Karpas-422 (cell line): ENCODE results near the gene RNF144A. TPM values are rescaled to one million over a fixed set of nuclear protein-coding genes. Genes with fewer than 3 reads are reported as not detected.

Experiments used
- DNase-seq: peaks from one replicate; pipeline ENCODE4 v3.0.0-alpha.2; 2015
- H2AFZ ChIP-seq: fragments of 200-600 bp; sonication (generic); 2 replicates; pipeline ENCODE4 v1.6.1; 2014; ENCODE audit warnings: antibody characterized with exemption, low read length, mixed read lengths
- H3K27ac ChIP-seq: fragments of 200-600 bp; sonication (generic); 2 replicates; pipeline ENCODE4 v1.5.1; 2014; ENCODE audit warnings: mild to moderate bottlenecking, low read length, moderate library complexity
- H3K27me3 ChIP-seq: fragments of 200-600 bp; sonication (generic); 2 replicates; pipeline ENCODE4 v1.6.1; 2014; ENCODE audit warnings: low read length, mixed read lengths
- H3K36me3 ChIP-seq: fragments of 200-600 bp; sonication (generic); 2 replicates; pipeline ENCODE4 v1.6.1; 2014; ENCODE audit warnings: low read length, mixed read lengths; ENCODE audit not compliant: insufficient read depth
- H3K4me1 ChIP-seq: fragments of 200-600 bp; sonication (generic); 2 replicates; pipeline ENCODE4 v1.6.1; 2014; ENCODE audit warnings: mild to moderate bottlenecking, low read length, mixed read lengths
- H3K4me2 ChIP-seq: fragments of 200-600 bp; sonication (generic); 2 replicates; pipeline ENCODE4 v1.6.1; 2014; ENCODE audit warnings: low read length, low read depth, mild to moderate bottlenecking; ENCODE audit not compliant: poor library complexity, severe bottlenecking
- H3K4me3 ChIP-seq: fragments of 200-600 bp; sonication (generic); 2 replicates; pipeline ENCODE4 v1.5.1; 2014; ENCODE audit warnings: mild to moderate bottlenecking, antibody characterized with exemption, low read length, mixed read lengths
- H3K79me2 ChIP-seq: fragments of 200-600 bp; sonication (generic); 2 replicates; pipeline ENCODE4 v1.6.1; 2014; ENCODE audit warnings: mild to moderate bottlenecking, low read length, mixed read lengths
- H3K9ac ChIP-seq: fragments of 200-600 bp; sonication (generic); 2 replicates; pipeline ENCODE4 v1.6.0; 2014; ENCODE audit warnings: low read length
- H3K9me2 ChIP-seq: fragments of 200-600 bp; sonication (generic), shearing (Covaris generic); replicated peaks from 2 replicates; pipeline ENCODE4 v1.6.0; 2014; ENCODE audit warnings: mild to moderate bottlenecking, low read length, moderate library complexity; ENCODE audit not compliant: insufficient read depth
- H3K9me3 ChIP-seq: fragments of 300-700, 200-600 bp; sonication (generic); 2 replicates; pipeline ENCODE4 v1.6.1; 2014; ENCODE audit warnings: low read length, mixed read lengths
- H4K20me1 ChIP-seq: fragments of 200-600 bp; sonication (generic); 2 replicates; pipeline ENCODE4 v1.6.1; 2014; ENCODE audit warnings: mild to moderate bottlenecking, antibody characterized with exemption, low read length, low read depth; ENCODE audit not compliant: insufficient read depth
- total RNA-seq: library from RNA; depleted of rRNA; stranded (reverse); fragments of >200 nt; shearing (Covaris generic); gene quantifications from 2 replicates; pipeline ENCODE4 v1.2.3, GENCODE V29; 2014; ENCODE audit warnings: low replicate concordance

The RNF144A gene
- total RNA-seq, 1 experiment from 2014 or later: 0.07 TPM

GRCh38 chr2:6880200-6880733 is 36.9 kb upstream of the RNF144A start:
- no peak overlapping the region for H2AFZ ChIP-seq
- H3K4me1 ChIP-seq: peaks cover 16% of the 10 kb centered on the region
- no peaks in the 10 kb centered on the region for H3K9me3 ChIP-seq
- no peaks in the 10 kb centered on the region for H3K27me3 ChIP-seq
- no peak overlapping the region for H3K4me3 ChIP-seq
- no peaks in the 10 kb centered on the region for H4K20me1 ChIP-seq
- H3K4me2 ChIP-seq: no peak overlapping the region
- no peaks in the 10 kb centered on the region for H3K36me3 ChIP-seq
- no peak overlapping the region for H3K9ac ChIP-seq
- H3K79me2 ChIP-seq: no peaks in the 10 kb centered on the region
- no peaks in the 10 kb centered on the region for H3K9me2 ChIP-seq
- no peak overlapping the region for H3K27ac ChIP-seq
- no peak for DNase-seq

DNA sequence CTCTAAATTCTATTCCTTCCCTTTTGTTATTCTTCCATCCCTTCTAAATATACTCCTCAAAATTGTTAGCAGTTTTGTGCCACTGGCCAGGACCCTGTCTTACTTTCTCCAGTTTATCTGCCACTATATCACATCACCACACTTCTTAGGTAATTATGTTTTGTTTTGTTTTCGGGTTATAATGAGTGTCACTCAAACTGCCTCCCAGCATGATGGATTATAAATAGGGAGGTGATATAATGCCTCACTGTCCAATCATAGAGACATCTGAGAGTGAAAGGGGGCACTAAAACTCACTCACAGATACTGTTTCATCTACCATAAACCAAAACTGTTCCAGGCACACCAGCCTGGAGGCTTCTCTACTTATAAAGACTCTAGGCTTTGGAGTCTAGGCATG is 36.2 kb upstream of the RNF144A start:
- Histone ChIP-seq H3K36me3 (no peaks in the 10 kb centered on the region), H3K27me3 (no peaks in the 10 kb centered on the region), H2AFZ (no peak overlapping the region), H3K27ac (no peak overlapping the region), H3K9me2 (no peaks in the 10 kb centered on the region), H3K4me1 (peaks cover 14% of the 10 kb centered on the region), H3K9ac (no peak overlapping the region), H3K9me3 (no peaks in the 10 kb centered on the region), H3K4me3 (no peak overlapping the region), H3K4me2 (no peak overlapping the region), H4K20me1 (no peaks in the 10 kb centered on the region), H3K79me2 (no peaks in the 10 kb centered on the region)
- DNase-seq: no peak

DNA sequence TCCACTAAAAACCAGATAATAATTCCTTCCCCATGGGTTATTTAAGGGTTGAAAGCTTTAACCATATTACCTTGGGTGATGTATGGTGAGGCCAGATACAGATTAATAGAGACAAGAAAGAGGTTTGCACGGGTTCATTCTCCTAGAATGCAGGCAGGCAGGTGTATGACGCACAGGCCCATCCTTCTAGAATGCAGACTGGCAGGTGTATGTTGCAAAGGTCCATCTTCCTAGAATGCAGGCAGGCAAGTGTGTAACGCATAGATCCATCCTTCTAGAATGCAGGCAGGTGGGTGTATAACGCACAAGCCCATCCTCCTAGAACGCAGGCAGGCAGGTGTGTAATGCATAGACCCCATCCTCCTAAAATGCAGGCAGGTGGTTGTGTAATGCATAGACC is 35.7 kb upstream of the RNF144A start:
- no peak overlapping the region for H3K4me3 ChIP-seq
- no peak overlapping the region for H3K9ac ChIP-seq
- no peaks in the 10 kb centered on the region for H3K36me3 ChIP-seq
- no peak overlapping the region for H3K4me2 ChIP-seq
- H2AFZ ChIP-seq: no peak overlapping the region
- no peaks in the 10 kb centered on the region for H4K20me1 ChIP-seq
- no peaks in the 10 kb centered on the region for H3K27me3 ChIP-seq
- H3K4me1 ChIP-seq: peaks cover 9% of the 10 kb centered on the region
- H3K79me2 ChIP-seq: no peaks in the 10 kb centered on the region
- H3K9me3 ChIP-seq: no peaks in the 10 kb centered on the region
- H3K27ac ChIP-seq: no peak overlapping the region
- DNase-seq: no peak
- H3K9me2 ChIP-seq: no peaks in the 10 kb centered on the region

DNA sequence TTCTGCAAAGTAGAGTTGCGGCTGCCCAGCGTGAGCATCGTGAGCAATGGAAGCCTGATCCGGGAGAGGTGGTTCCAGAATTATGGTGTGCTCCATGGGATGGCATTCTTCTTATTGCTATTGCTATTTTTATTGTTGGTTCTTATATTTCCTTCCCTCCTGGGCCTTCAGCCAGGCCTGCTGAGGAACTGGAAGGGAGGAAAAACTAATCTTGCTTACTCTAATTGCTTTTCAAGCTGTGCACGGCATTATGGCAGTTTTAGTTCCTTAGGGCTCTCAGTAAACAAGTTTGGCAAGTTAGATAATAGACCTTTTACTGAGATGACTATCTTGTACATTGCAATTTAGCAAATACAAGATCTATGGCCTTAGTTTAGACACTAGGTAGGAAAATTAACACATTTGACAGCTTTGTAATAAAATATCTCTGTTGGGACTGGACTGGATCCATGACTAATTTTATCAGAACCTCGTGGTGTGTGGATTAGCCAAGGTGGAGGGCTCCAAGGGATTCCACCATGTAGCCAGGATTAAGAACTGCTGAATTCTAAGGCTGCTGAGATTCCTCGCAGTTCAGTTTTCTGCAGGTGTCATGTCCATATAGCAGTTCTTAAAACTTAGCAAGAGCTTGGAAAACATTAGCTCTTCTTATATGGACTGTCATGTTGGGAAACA is 33.6 kb upstream of the RNF144A start:
- no peaks in the 10 kb centered on the region for H3K9me3 ChIP-seq
- H4K20me1 ChIP-seq: no peaks in the 10 kb centered on the region
- H3K79me2 ChIP-seq: no peaks in the 10 kb centered on the region
- no peak overlapping the region for H3K9ac ChIP-seq
- H3K4me2 ChIP-seq: no peak overlapping the region
- no peaks in the 10 kb centered on the region for H3K9me2 ChIP-seq
- H3K36me3 ChIP-seq: no peaks in the 10 kb centered on the region
- H2AFZ ChIP-seq: no peak overlapping the region
- no peaks in the 10 kb centered on the region for H3K27me3 ChIP-seq
- no peaks in the 10 kb centered on the region for H3K4me1 ChIP-seq
- no peak overlapping the region for H3K27ac ChIP-seq
- no peak for DNase-seq
- no peak overlapping the region for H3K4me3 ChIP-seq

DNA sequence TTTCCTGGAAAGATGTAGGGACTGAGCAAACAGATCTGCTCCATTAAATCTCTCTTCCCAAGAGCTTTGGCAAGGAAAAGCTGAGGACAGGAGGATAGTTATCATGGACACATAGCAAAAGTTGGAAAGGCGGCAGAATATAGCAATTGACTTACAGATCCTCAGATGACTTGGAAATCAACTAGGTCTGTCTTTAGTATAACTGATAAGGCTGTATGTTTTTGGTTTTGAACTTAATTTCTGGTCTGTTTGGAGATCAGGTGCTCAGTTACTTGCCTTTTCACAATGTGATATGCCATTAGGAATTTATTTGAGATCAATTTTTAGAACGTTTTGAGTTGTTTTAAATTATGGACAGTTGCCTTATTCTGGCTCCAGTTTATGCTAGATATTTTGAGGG is 31.7 kb upstream of the RNF144A start:
- Histone ChIP-seq H3K4me1 (no peaks in the 10 kb centered on the region), H2AFZ (no peak overlapping the region), H3K27ac (no peak overlapping the region), H3K9me3 (no peaks in the 10 kb centered on the region), H3K9me2 (no peaks in the 10 kb centered on the region), H4K20me1 (no peaks in the 10 kb centered on the region), H3K36me3 (no peaks in the 10 kb centered on the region), H3K4me2 (no peak overlapping the region), H3K9ac (no peak overlapping the region), H3K4me3 (no peak overlapping the region), H3K27me3 (no peaks in the 10 kb centered on the region), H3K79me2 (no peaks in the 10 kb centered on the region)
- no peak for DNase-seq

DNA sequence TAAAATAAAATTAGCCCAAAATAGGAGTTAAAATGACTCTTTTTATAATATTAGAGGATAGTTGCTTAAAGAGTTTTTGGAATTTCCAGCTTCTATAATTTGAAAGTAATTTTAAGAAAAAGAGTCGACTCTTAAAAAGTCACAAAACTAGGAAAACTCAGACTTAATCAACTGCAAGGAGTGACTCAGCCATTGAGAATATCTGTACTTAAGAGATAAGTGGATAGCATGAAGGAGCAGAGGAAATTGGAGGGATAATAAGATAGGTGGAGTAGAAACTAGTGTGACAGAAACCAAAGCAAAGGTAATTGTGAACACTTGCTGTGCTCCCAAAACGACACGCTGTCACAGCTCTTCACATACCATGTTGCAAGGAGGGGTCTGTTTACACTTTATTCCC is 31.2 kb upstream of the RNF144A start:
- Histone ChIP-seq H3K27me3 (no peaks in the 10 kb centered on the region), H4K20me1 (no peaks in the 10 kb centered on the region), H3K9ac (no peak overlapping the region), H2AFZ (no peak overlapping the region), H3K27ac (no peak overlapping the region), H3K9me2 (no peaks in the 10 kb centered on the region), H3K4me1 (no peaks in the 10 kb centered on the region), H3K79me2 (no peaks in the 10 kb centered on the region), H3K4me3 (no peak overlapping the region), H3K36me3 (no peaks in the 10 kb centered on the region), H3K4me2 (no peak overlapping the region), H3K9me3 (no peaks in the 10 kb centered on the region)
- no peak for DNase-seq

- Histone ChIP-seq H3K4me3 (no peak overlapping the region), H3K27ac (no peak overlapping the region), H3K9ac (no peak overlapping the region), H3K36me3 (no peaks in the 10 kb centered on the region), H3K79me2 (no peaks in the 10 kb centered on the region), H3K27me3 (no peaks in the 10 kb centered on the region), H3K4me1 (no peaks in the 10 kb centered on the region), H4K20me1 (no peaks in the 10 kb centered on the region), H3K9me2 (no peaks in the 10 kb centered on the region), H2AFZ (no peak overlapping the region), H3K9me3 (no peaks in the 10 kb centered on the region), H3K4me2 (no peak overlapping the region)
- DNase-seq: no peak
These were observed 29.4 kb upstream of the RNF144A start for GRCh38 chr2:6887751-6888192.

DNA sequence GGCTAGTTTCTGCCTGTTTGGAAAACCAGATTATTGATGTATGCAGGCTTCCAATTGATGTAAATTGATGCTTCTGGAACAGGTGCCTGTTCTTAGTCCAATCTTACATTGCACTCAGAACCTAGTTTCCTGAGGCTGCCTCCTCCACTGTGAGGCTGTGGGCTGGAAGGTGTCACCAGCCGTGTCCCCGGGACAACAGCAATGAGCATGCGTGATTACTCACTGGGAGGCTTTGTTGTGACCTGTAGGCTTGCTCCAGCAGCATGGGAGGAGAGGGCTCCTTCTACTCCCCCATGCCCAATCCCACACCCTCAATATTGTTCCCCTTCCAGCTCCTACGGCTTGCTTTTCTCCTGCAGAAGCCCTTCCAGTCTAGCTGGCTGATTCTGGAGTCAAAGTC is 28.5 kb upstream of the RNF144A start:
- Histone ChIP-seq H3K9me2 (no peaks in the 10 kb centered on the region), H3K79me2 (no peaks in the 10 kb centered on the region), H4K20me1 (no peaks in the 10 kb centered on the region), H3K36me3 (no peaks in the 10 kb centered on the region), H2AFZ (no peak overlapping the region), H3K27me3 (no peaks in the 10 kb centered on the region), H3K9me3 (no peaks in the 10 kb centered on the region), H3K4me2 (no peak overlapping the region), H3K4me1 (no peaks in the 10 kb centered on the region), H3K27ac (no peak overlapping the region), H3K4me3 (no peak overlapping the region), H3K9ac (no peak overlapping the region)
- no peak for DNase-seq
